HepG2 (cell line): ENCODE results near the gene EXOC3L4. TPM values are rescaled to one million over a fixed set of nuclear protein-coding genes. Genes with fewer than 3 reads are reported as not detected.

Experiments used
- ATAC-seq: fragments of 200-7000 bp; cut with Tn5 transposase; 3 replicates; pipeline ENCODE4 v1.9.1; 2020; ENCODE audit warnings: mild to moderate bottlenecking, moderate library complexity
- BruUV-seq: library from RNA; stranded (reverse); fragments of 400-500 nt; replicated peaks from 2 replicates; lab custom pipeline; 2021; lab: Mats Ljungman, UMichigan
- CTCF ChIA-PET: fragments of 300-600 bp; formaldehyde crosslinking; extraction: SDS; loops from one replicate; lab custom pipeline; 2021; ENCODE audit warnings: low total read pairs, inconsistent platforms, low intra/inter-chr PET ratio; lab: Yijun Ruan, JAX
- POLR2A ChIA-PET: fragments of 350-600 bp; sonication (Branson Sonifier 250); formaldehyde crosslinking; loops from one replicate; lab custom pipeline; 2020; ENCODE audit warnings: antibody characterized with exemption, inconsistent platforms; lab: Yijun Ruan, JAX
- DNase-seq: peaks from one replicate; pipeline ENCODE4 v3.0.0-alpha.2; 2015; ENCODE audit warnings: low spot score
- FAIRE-seq: peaks from 3 replicates; lab custom pipeline; 2011; peaks lifted over from hg19 to GRCh38; lab: Jason Lieb, UNC
- H2AFZ ChIP-seq: one replicate; pipeline ENCODE4 v1.6.1; 2011; ENCODE audit warnings: low read length, inconsistent platforms
- H3K27ac ChIP-seq: fragments of 300-600 bp; 3 replicates; pipeline ENCODE4 v1.8.0; 2011; ENCODE audit warnings: mixed run types, mild to moderate bottlenecking, mixed read lengths, low read length, inconsistent platforms; ENCODE audit not compliant: insufficient read depth; ENCODE audit errors: extremely low read length
- H3K27me3 ChIP-seq, 2 experiments: fragments of 200-600 bp in 1 of 2; 2 replicates in 1 of 2; 3 replicates in 1 of 2; pipeline versions ENCODE4 v1.6.0 to v1.8.0; 2011; ENCODE audit warnings: low read length in 2 of 2, mild to moderate bottlenecking in 2 of 2, moderate library complexity in 2 of 2, inconsistent platforms in 1 of 2; ENCODE audit not compliant: insufficient read depth in 2 of 2, control insufficient read depth in 1 of 2
- H3K36me3 ChIP-seq, 2 experiments: fragments of 200-600 bp in 1 of 2; replicated peaks in 1 of 2; 2 replicates in 1 of 2; 3 replicates in 1 of 2; pipeline versions ENCODE4 v1.5.1 to v1.8.0; 2011; ENCODE audit warnings: low read length in 2 of 2, inconsistent platforms in 1 of 2; ENCODE audit not compliant: insufficient read depth in 2 of 2, control insufficient read depth in 1 of 2
- H3K4me1 ChIP-seq: 2 replicates; pipeline ENCODE4 v1.5.1; 2012; ENCODE audit warnings: low read length, inconsistent platforms; ENCODE audit not compliant: insufficient read depth
- H3K4me2 ChIP-seq: 2 replicates; pipeline ENCODE4 v1.6.0; 2011; ENCODE audit warnings: low read depth, low read length, inconsistent platforms
- H3K4me3 ChIP-seq, 3 experiments: fragments of 200-600 bp in 1 of 3; sonication (generic), shearing (Covaris generic) in 1 of 3; replicated peaks in 1 of 3; 2 replicates each; pipeline ENCODE4 v1.5.1; 2011 to 2016; ENCODE audit warnings: low read length in 3 of 3, inconsistent platforms in 2 of 3, low read depth in 2 of 3, mild to moderate bottlenecking in 2 of 3, control low read depth in 1 of 3, mixed read lengths in 1 of 3; ENCODE audit not compliant: insufficient read depth in 1 of 3
- H3K79me2 ChIP-seq: one replicate; pipeline ENCODE4 v1.6.1; 2011; ENCODE audit warnings: low read length, inconsistent platforms; ENCODE audit not compliant: insufficient read depth
- H3K9ac ChIP-seq: 2 replicates; pipeline ENCODE4 v1.6.0; 2011; ENCODE audit warnings: mild to moderate bottlenecking, low read depth, low read length, inconsistent platforms; ENCODE audit not compliant: insufficient read depth
- H3K9me3 ChIP-seq: 2 replicates; pipeline ENCODE4 v1.5.1; 2012; ENCODE audit warnings: mild to moderate bottlenecking, low read length
- H4K20me1 ChIP-seq: 2 replicates; pipeline ENCODE4 v1.6.0; 2011; ENCODE audit warnings: inconsistent platforms, mild to moderate bottlenecking, low read length, moderate library complexity; ENCODE audit not compliant: insufficient read depth
- ETS1 ChIP-seq: sonication (generic); formaldehyde crosslinking; IDR thresholded peaks from 2 replicates; pipeline ENCODE4 v1.4.0; 2020; ENCODE audit warnings: missing genetic modification reagents
- TRIM24 ChIP-seq: sonication (generic); formaldehyde crosslinking; IDR thresholded peaks from 2 replicates; pipeline ENCODE4 v1.8.0; 2022; ENCODE audit warnings: mild to moderate bottlenecking, missing genetic modification reagents
- YEATS2 ChIP-seq: sonication (generic); formaldehyde crosslinking; IDR thresholded peaks from 2 replicates; pipeline ENCODE4 v1.4.0; 2020; ENCODE audit warnings: missing genetic modification reagents, borderline replicate concordance
- ZFP82 ChIP-seq: sonication (generic); formaldehyde crosslinking; IDR thresholded peaks from 2 replicates; pipeline ENCODE4 v1.5.1; 2020; ENCODE audit warnings: mild to moderate bottlenecking, missing genetic modification reagents, borderline replicate concordance
- ZNF317 ChIP-seq: sonication (generic); formaldehyde crosslinking; IDR thresholded peaks from 2 replicates; pipeline ENCODE4 v1.5.0; 2020; ENCODE audit warnings: mild to moderate bottlenecking, missing genetic modification reagents
- ZNF563 ChIP-seq: sonication (generic); formaldehyde crosslinking; IDR thresholded peaks from 2 replicates; pipeline ENCODE4 v1.8.0; 2022; ENCODE audit warnings: mild to moderate bottlenecking, moderate library complexity, missing genetic modification reagents
- ZNF710 ChIP-seq: sonication (generic); formaldehyde crosslinking; IDR thresholded peaks from 2 replicates; pipeline ENCODE4 v1.5.0; 2020; ENCODE audit warnings: mild to moderate bottlenecking, missing genetic modification reagents, borderline replicate concordance
- ZSCAN5A ChIP-seq: sonication (generic); formaldehyde crosslinking; IDR thresholded peaks from 2 replicates; pipeline ENCODE4 v1.8.0; 2022; ENCODE audit warnings: mild to moderate bottlenecking, missing genetic modification reagents, borderline replicate concordance
- WGBS: methylation state at CpG from one replicate; pipeline ENCODE4 v1.1.6; 2017; ENCODE audit warnings: low lambda C conversion rate; 5-methylcytosine and 5-hydroxymethylcytosine counted together
- in situ Hi-C: cut with HindIII; loops from 2 replicates; pipeline ENCODE4 v1.10.0; 2017; ENCODE audit warnings: low pct_unique_long_range_greater_than_20kb; ENCODE audit not compliant: extremely low pct_ligation_motif_present
- intact Hi-C: fragments of 100-400 bp; cut with micrococcal nuclease; formaldehyde crosslinking; loops from one replicate; pipeline ENCODE4 v1.10.0; 2022; ENCODE audit not compliant: unreplicated experiment
- polyA plus RNA-seq, 8 experiments: library from polyadenylated mRNA; depleted of rRNA in 3 of 8; stranded (reverse) in 7 of 8; unstranded in 1 of 8; fragments of >200 nt; fragmentation: Illumina TruSeq in 4 of 8; extraction: Trizol in 4 of 8; gene quantifications; 2 replicates each; pipeline versions ENCODE4 v1.2.1 to v1.2.3, GENCODE V29; 2011 to 2016; ENCODE audit warnings: low read depth in 4 of 8, missing spikeins in 1 of 8, mixed read lengths in 1 of 8; ENCODE audit not compliant: insufficient read depth in 1 of 8
- total RNA-seq, 5 experiments: library from RNA; depleted of rRNA; stranded (reverse); fragments of >200 nt; fragmentation: Illumina TruSeq; extraction: Trizol; gene quantifications; 2 replicates each; pipeline ENCODE4 v1.2.3, GENCODE V29; 2016; ENCODE audit warnings: low read depth in 1 of 5
- TF ChIP-seq, protein P1 (sequence below): sonication (generic); formaldehyde crosslinking; IDR thresholded peaks from 2 replicates; pipeline ENCODE4 v1.4.0; 2020; ENCODE audit warnings: mild to moderate bottlenecking, missing genetic modification reagents
- TF ChIP-seq, protein P2 (sequence below): IDR thresholded peaks from 2 replicates; pipeline ENCODE4 v1.6.1; 2016; ENCODE audit warnings: low read depth, missing genetic modification reagents, missing compliant biosample characterization

Gene EXOC3L4
- total and polyA plus RNA-seq, 2 of the 13 experiments (the other 11 are each of a cell fraction or from before 2014, with no cell fraction given) = 11.8 to 27.0 TPM

DNA sequence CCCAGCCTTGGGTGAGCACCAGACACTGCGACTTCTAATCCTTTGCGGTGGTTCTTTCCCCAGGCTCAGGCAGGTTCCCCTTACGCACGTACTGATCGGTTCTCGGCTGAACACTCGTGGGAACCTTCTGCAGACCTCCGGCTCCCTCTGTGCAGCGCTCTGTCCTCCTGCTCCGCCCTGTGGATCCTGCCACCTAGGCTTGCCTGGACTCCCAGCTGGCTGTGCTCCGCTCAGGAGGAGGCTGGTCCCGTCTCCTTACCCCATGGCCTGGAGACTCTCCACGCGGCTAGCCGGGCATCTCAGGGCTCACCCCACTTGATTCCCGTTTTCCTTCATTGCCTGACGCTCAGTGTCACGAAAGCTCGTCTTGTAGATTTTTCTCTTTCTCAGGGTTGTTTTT, 63.4 kb downstream of the EXOC3L4 start:
- no peak for FAIRE-seq
- 70% methylated on average over 19 of the region's 19 CpGs for WGBS
- in situ Hi-C loops = no loop called here
- no peak overlapping the region for H3K4me3 ChIP-seq
- ChIA-PET POLR2A (interaction anchor here (1.6 kb wide), 1 partner anchor 103 kb away, joined by 4 read pairs; no protein-coding TSS in a partner anchor), CTCF (no interaction called here)
- H3K36me3 ChIP-seq = no peaks in the 10 kb centered on the region
- no peak overlapping the region for H3K27ac ChIP-seq
- intact Hi-C loops = no loop called here
- no peak overlapping the region for H3K4me2 ChIP-seq
- no peaks in the 10 kb centered on the region for H4K20me1 ChIP-seq
- ATAC-seq = no peak
- H3K4me1 ChIP-seq = peaks cover 19% of the 10 kb centered on the region
- H2AFZ ChIP-seq = no peak overlapping the region
- no peak overlapping the region for H3K9ac ChIP-seq
- H3K79me2 ChIP-seq = no peaks in the 10 kb centered on the region
- BruUV-seq = no TSS peak
- DNase-seq = no peak
- no peaks in the 10 kb centered on the region for H3K9me3 ChIP-seq
- peaks cover 2 to 23% of the 10 kb centered on the region in 2 experiments; a peak in 4 of 5 replicates for H3K27me3 ChIP-seq
- TF ChIP-seq, protein P1, sequence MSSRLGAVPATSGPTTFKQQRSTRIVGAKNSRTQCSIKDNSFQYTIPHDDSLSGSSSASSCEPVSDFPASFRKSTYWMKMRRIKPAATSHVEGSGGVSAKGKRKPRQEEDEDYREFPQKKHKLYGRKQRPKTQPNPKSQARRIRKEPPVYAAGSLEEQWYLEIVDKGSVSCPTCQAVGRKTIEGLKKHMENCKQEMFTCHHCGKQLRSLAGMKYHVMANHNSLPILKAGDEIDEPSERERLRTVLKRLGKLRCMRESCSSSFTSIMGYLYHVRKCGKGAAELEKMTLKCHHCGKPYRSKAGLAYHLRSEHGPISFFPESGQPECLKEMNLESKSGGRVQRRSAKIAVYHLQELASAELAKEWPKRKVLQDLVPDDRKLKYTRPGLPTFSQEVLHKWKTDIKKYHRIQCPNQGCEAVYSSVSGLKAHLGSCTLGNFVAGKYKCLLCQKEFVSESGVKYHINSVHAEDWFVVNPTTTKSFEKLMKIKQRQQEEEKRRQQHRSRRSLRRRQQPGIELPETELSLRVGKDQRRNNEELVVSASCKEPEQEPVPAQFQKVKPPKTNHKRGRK (CRISPR knock-in tag) = no peak
- TF ChIP-seq ZSCAN5A (no peak), ZNF563 (CRISPR knock-in tag) (no peak), ZFP82 (CRISPR knock-in tag) (no peak), YEATS2 (CRISPR knock-in tag) (no peak), TRIM24 (CRISPR knock-in tag) (no peak), ZNF710 (no peak), ZNF317 (CRISPR knock-in tag) (no peak), ETS1 (CRISPR knock-in tag) (no peak)
- TF ChIP-seq, protein P2, sequence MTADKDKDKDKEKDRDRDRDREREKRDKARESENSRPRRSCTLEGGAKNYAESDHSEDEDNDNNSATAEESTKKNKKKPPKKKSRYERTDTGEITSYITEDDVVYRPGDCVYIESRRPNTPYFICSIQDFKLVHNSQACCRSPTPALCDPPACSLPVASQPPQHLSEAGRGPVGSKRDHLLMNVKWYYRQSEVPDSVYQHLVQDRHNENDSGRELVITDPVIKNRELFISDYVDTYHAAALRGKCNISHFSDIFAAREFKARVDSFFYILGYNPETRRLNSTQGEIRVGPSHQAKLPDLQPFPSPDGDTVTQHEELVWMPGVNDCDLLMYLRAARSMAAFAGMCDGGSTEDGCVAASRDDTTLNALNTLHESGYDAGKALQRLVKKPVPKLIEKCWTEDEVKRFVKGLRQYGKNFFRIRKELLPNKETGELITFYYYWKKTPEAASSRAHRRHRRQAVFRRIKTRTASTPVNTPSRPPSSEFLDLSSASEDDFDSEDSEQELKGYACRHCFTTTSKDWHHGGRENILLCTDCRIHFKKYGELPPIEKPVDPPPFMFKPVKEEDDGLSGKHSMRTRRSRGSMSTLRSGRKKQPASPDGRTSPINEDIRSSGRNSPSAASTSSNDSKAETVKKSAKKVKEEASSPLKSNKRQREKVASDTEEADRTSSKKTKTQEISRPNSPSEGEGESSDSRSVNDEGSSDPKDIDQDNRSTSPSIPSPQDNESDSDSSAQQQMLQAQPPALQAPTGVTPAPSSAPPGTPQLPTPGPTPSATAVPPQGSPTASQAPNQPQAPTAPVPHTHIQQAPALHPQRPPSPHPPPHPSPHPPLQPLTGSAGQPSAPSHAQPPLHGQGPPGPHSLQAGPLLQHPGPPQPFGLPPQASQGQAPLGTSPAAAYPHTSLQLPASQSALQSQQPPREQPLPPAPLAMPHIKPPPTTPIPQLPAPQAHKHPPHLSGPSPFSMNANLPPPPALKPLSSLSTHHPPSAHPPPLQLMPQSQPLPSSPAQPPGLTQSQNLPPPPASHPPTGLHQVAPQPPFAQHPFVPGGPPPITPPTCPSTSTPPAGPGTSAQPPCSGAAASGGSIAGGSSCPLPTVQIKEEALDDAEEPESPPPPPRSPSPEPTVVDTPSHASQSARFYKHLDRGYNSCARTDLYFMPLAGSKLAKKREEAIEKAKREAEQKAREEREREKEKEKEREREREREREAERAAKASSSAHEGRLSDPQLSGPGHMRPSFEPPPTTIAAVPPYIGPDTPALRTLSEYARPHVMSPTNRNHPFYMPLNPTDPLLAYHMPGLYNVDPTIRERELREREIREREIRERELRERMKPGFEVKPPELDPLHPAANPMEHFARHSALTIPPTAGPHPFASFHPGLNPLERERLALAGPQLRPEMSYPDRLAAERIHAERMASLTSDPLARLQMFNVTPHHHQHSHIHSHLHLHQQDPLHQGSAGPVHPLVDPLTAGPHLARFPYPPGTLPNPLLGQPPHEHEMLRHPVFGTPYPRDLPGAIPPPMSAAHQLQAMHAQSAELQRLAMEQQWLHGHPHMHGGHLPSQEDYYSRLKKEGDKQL (CRISPR knock-in tag) = no peak
